Fibroblast of mammary gland (primary cell): Measurements from ENCODE around the gene ROMO1.
"Not testable (repeated sequence)": the region's sequence is repeated elsewhere in the genome, so short reads cannot be mapped to it uniquely, and the experiment has no call there.

Experiments used
- DNase-seq: peaks from one replicate; pipeline ENCODE4 v3.0.0-alpha.2; 2010; ENCODE audit warnings: low read depth
- H3K4me3 ChIP-seq: 2 replicates; pipeline ENCODE4 v1.5.1; 2011; ENCODE audit warnings: low read depth, mild to moderate bottlenecking, low read length, moderate library complexity; ENCODE audit not compliant: control insufficient read depth
- TF ChIP-seq, protein P1 (sequence below): conservative IDR thresholded peaks from 2 replicates; pipeline ENCODE4 v1.5.1; 2011; ENCODE audit warnings: low read depth, low read length, inconsistent platforms; ENCODE audit not compliant: control insufficient read depth, insufficient read depth

ROMO1 gene

DNA sequence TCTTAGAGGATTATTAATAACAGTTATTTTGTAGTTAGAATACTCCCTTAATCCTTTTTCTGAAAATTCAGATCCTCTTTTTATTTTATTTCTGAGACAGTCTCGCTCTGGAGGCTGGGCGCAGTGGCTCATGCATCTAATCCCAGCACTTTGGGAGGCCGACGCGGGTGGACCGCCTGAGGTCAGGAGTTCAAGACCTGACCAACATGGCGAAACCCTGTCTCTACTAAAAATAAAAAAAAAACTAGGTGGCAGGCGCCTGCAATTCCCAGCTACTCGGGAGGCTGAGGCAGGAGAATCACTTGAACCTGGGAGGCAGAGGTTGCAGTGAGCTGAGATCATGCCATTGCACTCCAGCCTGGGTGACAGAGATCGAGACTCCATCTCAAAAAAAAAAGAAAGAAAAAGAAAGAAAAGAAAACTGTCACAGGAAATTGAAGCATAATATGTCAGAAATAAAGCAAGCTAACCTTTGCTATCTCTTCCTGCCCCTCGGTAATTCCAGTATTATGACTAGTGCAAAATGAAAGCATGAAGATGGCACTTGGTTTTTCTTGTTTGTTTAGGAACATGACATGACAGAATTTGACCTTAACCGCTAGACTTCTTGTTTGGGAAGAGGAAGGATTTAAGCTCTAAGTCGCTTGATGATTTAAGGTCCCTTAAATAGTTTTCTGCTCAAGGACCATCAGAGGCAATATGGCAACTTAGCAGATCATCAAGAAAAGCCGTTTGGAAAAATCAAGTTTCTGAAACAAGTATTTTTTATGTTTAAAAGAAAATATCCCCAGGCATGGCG is 44.7 kb downstream of the ROMO1 start:
- no peak overlapping the region for H3K4me3 ChIP-seq
- DNase-seq, result no peak
- TF ChIP-seq, protein P1, sequence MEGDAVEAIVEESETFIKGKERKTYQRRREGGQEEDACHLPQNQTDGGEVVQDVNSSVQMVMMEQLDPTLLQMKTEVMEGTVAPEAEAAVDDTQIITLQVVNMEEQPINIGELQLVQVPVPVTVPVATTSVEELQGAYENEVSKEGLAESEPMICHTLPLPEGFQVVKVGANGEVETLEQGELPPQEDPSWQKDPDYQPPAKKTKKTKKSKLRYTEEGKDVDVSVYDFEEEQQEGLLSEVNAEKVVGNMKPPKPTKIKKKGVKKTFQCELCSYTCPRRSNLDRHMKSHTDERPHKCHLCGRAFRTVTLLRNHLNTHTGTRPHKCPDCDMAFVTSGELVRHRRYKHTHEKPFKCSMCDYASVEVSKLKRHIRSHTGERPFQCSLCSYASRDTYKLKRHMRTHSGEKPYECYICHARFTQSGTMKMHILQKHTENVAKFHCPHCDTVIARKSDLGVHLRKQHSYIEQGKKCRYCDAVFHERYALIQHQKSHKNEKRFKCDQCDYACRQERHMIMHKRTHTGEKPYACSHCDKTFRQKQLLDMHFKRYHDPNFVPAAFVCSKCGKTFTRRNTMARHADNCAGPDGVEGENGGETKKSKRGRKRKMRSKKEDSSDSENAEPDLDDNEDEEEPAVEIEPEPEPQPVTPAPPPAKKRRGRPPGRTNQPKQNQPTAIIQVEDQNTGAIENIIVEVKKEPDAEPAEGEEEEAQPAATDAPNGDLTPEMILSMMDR, result no peak

DNA sequence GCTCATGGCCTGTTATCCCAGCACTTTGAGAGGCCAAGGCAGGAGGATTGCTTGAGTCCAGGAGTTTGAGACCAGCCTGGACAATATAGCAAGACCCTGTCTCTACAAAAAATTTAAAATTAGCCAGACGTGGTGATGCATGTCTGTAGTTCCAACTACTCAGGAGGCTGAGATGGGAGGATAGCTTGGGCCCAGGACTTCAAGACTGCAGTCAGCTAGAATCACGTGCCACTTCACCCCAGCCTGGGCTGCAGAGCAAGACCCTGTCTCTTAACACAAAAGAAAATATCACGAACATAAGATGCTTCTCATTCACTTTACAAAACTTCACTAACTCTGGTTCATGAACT is 45.3 kb downstream of the ROMO1 start:
- not testable (repeated sequence) for H3K4me3 ChIP-seq, DNase-seq
